ENCODE data around the gene ZBTB24.

The ZBTB24 gene

GRCh38 chr6:109453156-109453555 lies 29.9 kb downstream of the ZBTB24 start:
- Mint-ChIP-seq H3K36me3 (peaks cover 30% of the 10 kb centered on the region), H3K9me3 (no peaks in the 10 kb centered on the region), H3K4me3 (peak overlapping the region; percentile 29), H3K27me3 (no peaks in the 10 kb centered on the region), H3K4me1 (peaks cover 82% of the 10 kb centered on the region), H3K27ac (peak overlapping the region; percentile 96)
- ATAC-seq, result no peak

GRCh38 chr6:109452181-109452580 lies 30.8 kb downstream of the ZBTB24 start:
- no peak for ATAC-seq
- Mint-ChIP-seq H3K4me3 (no peak overlapping the region), H3K4me1 (peaks cover 80% of the 10 kb centered on the region), H3K27me3 (no peaks in the 10 kb centered on the region), H3K36me3 (peaks cover 39% of the 10 kb centered on the region), H3K9me3 (no peaks in the 10 kb centered on the region), H3K27ac (peak overlapping the region; percentile 96)

DNA sequence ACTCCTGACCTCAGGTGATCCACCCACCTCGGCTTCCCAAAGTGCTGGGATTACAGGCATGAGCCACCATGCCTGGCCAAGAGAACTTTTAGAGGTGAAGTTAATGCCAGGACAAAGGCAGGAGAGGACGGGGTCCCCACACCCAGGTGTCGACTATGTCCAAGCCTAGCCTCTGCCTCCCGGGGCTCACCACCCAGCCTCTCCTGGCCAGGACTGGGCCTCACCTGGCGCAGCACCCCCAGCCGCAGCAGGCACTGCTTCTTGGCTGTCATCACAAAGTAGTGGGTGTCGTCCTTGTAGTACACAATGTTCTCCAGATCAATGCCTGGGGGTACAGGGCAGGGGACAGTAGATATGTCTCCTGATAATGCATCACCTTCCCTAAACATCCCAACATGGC lies 31.6 kb downstream of the ZBTB24 start:
- H3K27ac Mint-ChIP-seq, result peak overlapping the region; percentile 79
- peaks cover 72% of the 10 kb centered on the region for H3K4me1 Mint-ChIP-seq
- H3K9me3 Mint-ChIP-seq, result no peaks in the 10 kb centered on the region
- ATAC-seq, result no peak
- H3K36me3 Mint-ChIP-seq, result peaks cover 44% of the 10 kb centered on the region
- no peaks in the 10 kb centered on the region for H3K27me3 Mint-ChIP-seq
- no peak overlapping the region for H3K4me3 Mint-ChIP-seq

GRCh38 chr6:109450801-109451200 lies 32.2 kb downstream of the ZBTB24 start:
- Mint-ChIP-seq H3K4me1 (peaks cover 71% of the 10 kb centered on the region), H3K36me3 (peaks cover 49% of the 10 kb centered on the region), H3K27me3 (no peaks in the 10 kb centered on the region), H3K27ac (peak overlapping the region; percentile 79), H3K4me3 (no peak overlapping the region), H3K9me3 (no peaks in the 10 kb centered on the region)
- no peak for ATAC-seq

DNA sequence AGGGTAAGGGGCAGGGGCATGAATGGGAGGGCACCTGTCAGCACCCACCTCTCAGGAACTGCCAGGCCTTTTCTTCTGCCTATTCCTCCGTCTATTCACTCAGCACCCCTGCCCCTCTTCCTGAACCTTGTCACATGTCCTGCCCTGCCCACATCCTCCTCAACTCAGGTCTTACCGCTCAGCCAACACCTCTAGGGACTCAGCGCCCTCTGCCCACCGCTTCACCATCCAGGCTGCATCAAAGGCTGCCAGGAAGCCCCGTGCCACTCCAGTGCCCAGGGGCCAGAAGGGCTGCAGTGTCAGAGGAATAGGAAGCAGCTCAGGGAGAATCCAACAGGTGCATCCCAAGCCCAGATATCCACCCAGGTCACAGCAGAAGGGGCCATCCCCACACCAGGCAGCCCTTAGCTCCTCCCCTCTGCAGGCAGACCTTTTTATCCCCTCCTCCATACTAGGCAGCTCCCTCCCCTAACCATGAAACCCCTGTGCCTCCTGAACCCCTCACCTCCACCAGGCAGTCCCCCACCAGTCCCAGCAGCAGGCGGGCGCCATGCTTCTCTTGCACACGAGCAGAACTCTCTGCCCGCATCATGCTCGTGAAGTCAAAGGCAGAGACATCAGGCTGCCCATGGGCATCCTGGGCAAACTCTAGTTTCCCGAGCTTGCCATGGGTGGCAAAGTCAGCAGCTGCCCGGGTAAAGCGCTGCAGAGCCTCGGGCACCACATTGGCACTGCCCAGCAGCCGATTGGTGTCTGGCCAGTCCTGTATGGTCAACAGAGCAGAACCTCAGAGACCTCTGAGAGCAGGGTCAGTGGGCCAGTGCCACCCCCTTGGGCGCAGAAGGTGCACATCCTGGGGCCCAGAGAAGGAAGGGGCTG lies 33.0 kb downstream of the ZBTB24 start:
- H3K4me3 Mint-ChIP-seq, result peak overlapping the region; percentile 10
- H3K9me3 Mint-ChIP-seq, result no peaks in the 10 kb centered on the region
- peak overlapping the region; percentile 79 for H3K27ac Mint-ChIP-seq
- H3K27me3 Mint-ChIP-seq, result no peaks in the 10 kb centered on the region
- ATAC-seq, result peak; percentile 46
- H3K4me1 Mint-ChIP-seq, result peaks cover 79% of the 10 kb centered on the region
- H3K36me3 Mint-ChIP-seq, result peaks cover 57% of the 10 kb centered on the region

GRCh38 chr6:109449064-109449794 lies 33.8 kb downstream of the ZBTB24 start:
- ATAC-seq, result no peak
- Mint-ChIP-seq H3K4me1 (peaks cover 77% of the 10 kb centered on the region), H3K4me3 (no peak overlapping the region)

DNA sequence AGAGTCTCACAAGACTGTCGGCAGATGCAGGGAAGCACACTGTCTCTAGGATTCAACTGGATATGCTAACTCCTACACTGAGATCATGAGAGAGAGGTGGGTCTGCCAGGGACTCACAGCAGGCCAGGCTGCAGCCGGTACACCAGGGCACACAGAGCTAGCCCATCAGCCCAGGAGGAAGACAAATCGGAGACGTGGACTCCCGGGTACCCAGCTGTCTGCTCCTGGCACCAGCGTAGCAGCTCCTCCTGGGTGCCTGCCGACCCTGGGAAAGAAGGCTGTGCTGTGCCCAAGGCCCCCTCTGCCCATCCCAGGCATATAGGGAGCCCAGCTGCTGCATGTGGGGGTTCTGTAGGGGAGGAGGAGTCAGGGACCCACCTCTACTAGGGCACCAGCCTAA lies 34.4 kb downstream of the ZBTB24 start:
- peaks cover 63% of the 10 kb centered on the region for H3K36me3 Mint-ChIP-seq
- ATAC-seq, result no peak
- H3K4me3 Mint-ChIP-seq, result no peak overlapping the region
- no peaks in the 10 kb centered on the region for H3K27me3 Mint-ChIP-seq
- peak overlapping the region; percentile 79 for H3K27ac Mint-ChIP-seq
- H3K9me3 Mint-ChIP-seq, result no peaks in the 10 kb centered on the region
- H3K4me1 Mint-ChIP-seq, result peaks cover 77% of the 10 kb centered on the region

More at GRCh38 chr6:109449064-109449794, 33.8 kb downstream of the ZBTB24 start:
- peaks cover 63% of the 10 kb centered on the region for H3K36me3 Mint-ChIP-seq
- H3K9me3 Mint-ChIP-seq, result no peaks in the 10 kb centered on the region
- peak overlapping the region; percentile 79 for H3K27ac Mint-ChIP-seq
- H3K27me3 Mint-ChIP-seq, result no peaks in the 10 kb centered on the region

DNA sequence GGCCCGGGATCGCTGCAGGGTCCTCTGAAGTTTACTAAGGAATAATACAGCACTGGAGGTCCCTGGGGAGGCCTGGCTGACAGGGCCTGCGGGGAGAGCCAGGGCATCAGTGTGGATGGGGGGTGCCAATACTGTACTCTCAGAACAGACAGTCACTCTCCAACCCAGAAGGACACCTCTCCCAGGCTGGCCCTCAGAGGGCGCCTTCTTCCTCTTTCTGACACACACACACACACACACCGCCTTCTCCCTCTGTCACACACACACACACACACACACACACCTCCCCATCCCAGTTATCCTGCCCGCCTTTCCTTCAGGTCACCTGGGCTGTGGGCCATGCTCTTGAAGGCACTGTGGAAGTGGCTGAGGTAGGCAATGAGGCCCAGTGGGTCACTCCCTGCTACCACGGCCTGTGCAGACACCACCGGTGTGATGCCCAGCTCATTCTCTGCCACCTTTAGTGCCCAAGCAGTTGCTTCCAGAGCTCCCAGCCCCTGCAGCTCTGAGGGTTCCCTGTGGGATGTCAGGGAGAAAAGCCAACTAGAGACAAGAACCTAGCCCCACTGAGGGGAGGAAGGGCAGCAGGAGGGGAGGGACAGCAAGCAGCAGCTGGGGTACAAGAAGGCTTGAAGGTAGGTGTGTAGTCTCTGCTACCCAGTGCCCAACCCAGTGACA lies 35.0 kb downstream of the ZBTB24 start:
- Mint-ChIP-seq H3K27ac (peak overlapping the region; percentile 79), H3K9me3 (no peaks in the 10 kb centered on the region), H3K36me3 (peaks cover 69% of the 10 kb centered on the region), H3K4me3 (no peak overlapping the region), H3K27me3 (no peaks in the 10 kb centered on the region), H3K4me1 (peaks cover 77% of the 10 kb centered on the region)
- peak; percentile 29 for ATAC-seq

- ATAC-seq, result no peak
- Mint-ChIP-seq H3K27ac (peak overlapping the region; percentile 79), H3K27me3 (no peaks in the 10 kb centered on the region), H3K4me3 (no peak overlapping the region), H3K4me1 (peaks cover 77% of the 10 kb centered on the region), H3K36me3 (peaks cover 68% of the 10 kb centered on the region), H3K9me3 (no peaks in the 10 kb centered on the region)
These were observed 35.9 kb downstream of the ZBTB24 start for GRCh38 chr6:109447087-109447486.

GRCh38 chr6:109446541-109446940 lies 36.5 kb downstream of the ZBTB24 start:
- Mint-ChIP-seq H3K4me3 (no peak overlapping the region), H3K27me3 (no peaks in the 10 kb centered on the region), H3K4me1 (peaks cover 77% of the 10 kb centered on the region), H3K27ac (no peak overlapping the region), H3K36me3 (peaks cover 71% of the 10 kb centered on the region), H3K9me3 (no peaks in the 10 kb centered on the region)
- ATAC-seq, result no peak

DNA sequence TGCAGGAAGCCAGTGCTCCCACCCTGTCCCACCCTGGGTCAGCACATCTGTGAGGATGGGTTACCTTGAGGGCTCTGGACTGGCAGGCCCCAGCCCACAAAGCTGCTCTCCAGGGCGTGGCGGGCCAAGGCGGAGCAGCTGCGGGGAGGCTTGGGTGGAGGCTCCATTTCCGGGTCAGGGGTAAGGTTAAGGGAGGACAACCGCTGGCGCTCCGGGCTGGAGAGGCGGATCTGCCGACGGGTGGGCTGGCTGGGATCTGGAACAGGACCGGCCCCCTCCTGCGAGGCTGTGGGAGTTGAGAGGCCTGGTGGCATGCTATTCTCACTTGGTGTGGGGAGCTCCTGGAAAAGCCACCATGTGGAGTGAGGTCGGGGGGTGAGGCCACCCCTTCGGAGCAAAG lies 36.9 kb downstream of the ZBTB24 start:
- Mint-ChIP-seq H3K9me3 (no peaks in the 10 kb centered on the region), H3K4me3 (no peak overlapping the region), H3K27me3 (no peaks in the 10 kb centered on the region), H3K27ac (peak overlapping the region; percentile 44), H3K4me1 (peaks cover 79% of the 10 kb centered on the region), H3K36me3 (peaks cover 71% of the 10 kb centered on the region)
- no peak for ATAC-seq

GRCh38 chr6:109445382-109445781 lies 37.6 kb downstream of the ZBTB24 start:
- no peak for ATAC-seq
- Mint-ChIP-seq H3K4me1 (peaks cover 73% of the 10 kb centered on the region), H3K27me3 (no peaks in the 10 kb centered on the region), H3K27ac (peak overlapping the region; percentile 44), H3K4me3 (no peak overlapping the region), H3K9me3 (no peaks in the 10 kb centered on the region), H3K36me3 (peaks cover 65% of the 10 kb centered on the region)

DNA sequence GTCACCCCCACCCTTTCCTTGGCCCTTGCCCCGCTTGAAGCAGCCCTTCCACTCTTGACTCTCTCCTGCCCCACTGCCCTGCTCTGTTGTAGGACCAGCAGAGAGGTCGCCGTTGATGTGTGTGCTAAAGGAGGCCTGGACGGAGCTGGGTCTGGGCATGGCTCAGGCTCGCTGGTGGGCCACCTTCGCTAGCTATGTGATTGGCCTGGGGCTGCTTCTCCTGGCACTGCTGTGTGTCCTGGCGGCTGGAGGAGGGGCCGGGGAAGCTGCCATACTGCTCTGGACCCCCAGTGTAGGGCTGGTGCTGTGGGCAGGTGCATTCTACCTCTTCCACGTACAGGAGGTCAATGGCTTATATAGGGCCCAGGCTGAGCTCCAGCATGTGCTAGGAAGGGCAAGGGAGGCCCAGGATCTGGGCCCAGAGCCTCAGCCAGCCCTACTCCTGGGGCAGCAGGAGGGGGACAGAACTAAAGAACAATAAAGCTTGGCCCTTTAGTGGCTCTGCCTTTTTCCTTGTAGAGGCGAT lies 39.5 kb downstream of the ZBTB24 start:
- H3K4me3 Mint-ChIP-seq, result no peak overlapping the region

GRCh38 chr6:109442393-109442924 lies 40.6 kb downstream of the ZBTB24 start:
- H3K27me3 Mint-ChIP-seq, result no peaks in the 10 kb centered on the region
- no peak for ATAC-seq
- H3K4me1 Mint-ChIP-seq, result peaks cover 44% of the 10 kb centered on the region
- peak overlapping the region; percentile 95 for H3K4me3 Mint-ChIP-seq
- H3K27ac Mint-ChIP-seq, result peak overlapping the region; percentile 90
- no peaks in the 10 kb centered on the region for H3K9me3 Mint-ChIP-seq
- peaks cover 48% of the 10 kb centered on the region for H3K36me3 Mint-ChIP-seq

More for the DNA sequence above, 39.5 kb downstream of the ZBTB24 start:
- H3K9me3 Mint-ChIP-seq, result no peaks in the 10 kb centered on the region
- no peaks in the 10 kb centered on the region for H3K27me3 Mint-ChIP-seq
- H3K27ac Mint-ChIP-seq, result peak overlapping the region; percentile 90
- H3K36me3 Mint-ChIP-seq, result peaks cover 56% of the 10 kb centered on the region
- no peak for ATAC-seq
- H3K4me1 Mint-ChIP-seq, result peaks cover 55% of the 10 kb centered on the region

All from stimulated activated memory B cell treated with anti-CD40 and anti-IgM and Interleukin-4, amounts not matched to agents 10 μg/mL and 1 μg/mL and 100 μg/mL, for 72 hours (primary cell).